Body of pancreas (tissue), 4 donors: ENCODE results near the gene FIG4. TPM values are rescaled to one million over a fixed set of nuclear protein-coding genes. Genes with fewer than 3 reads are reported as not detected.
"Not testable (repeated sequence)": the region's sequence is repeated elsewhere in the genome, so short reads cannot be mapped to it uniquely, and the experiment has no call there.

ENCODE experiments used
- ATAC-seq: fragments of 150-250 bp; one replicate; pipeline ENCODE4 v1.9.1; 2016
- DNase-seq, 4 donors: peaks; one replicate each; pipeline ENCODE4 v3.0.0-alpha.2; 2019
- H3K27ac ChIP-seq, 4 donors: fragments of 200-600 bp; sonication (generic); 1 replicate in 3 of 4; 2 replicates in 1 of 4; pipeline versions ENCODE4 v1.5.1 to v1.6.1; 2016 to 2019; ENCODE audit warnings: mild to moderate bottlenecking in 1 of 4, mixed read lengths in 1 of 4, moderate library complexity in 1 of 4
- H3K27me3 ChIP-seq, 2 donors: fragments of 200-600 bp; sonication (generic); one replicate each; pipeline ENCODE4 v1.6.0; 2016; ENCODE audit warnings: mild to moderate bottlenecking in 1 of 2
- H3K36me3 ChIP-seq, 2 donors: fragments of 200-600 bp; sonication (generic); replicated peaks in 1 of 2; 2 replicates each; pipeline ENCODE4 v1.5.1; 2016; ENCODE audit warnings: low read depth in 2 of 2; ENCODE audit not compliant: insufficient read depth in 1 of 2
- H3K4me1 ChIP-seq: fragments of 200-600 bp; sonication (generic); one replicate; pipeline ENCODE4 v1.6.0; 2016
- H3K4me3 ChIP-seq, 2 donors: fragments of 200-600 bp; sonication (generic); 1 replicate in 1 of 2; 2 replicates in 1 of 2; pipeline ENCODE4 v1.5.1; 2016 to 2019
- H3K9me3 ChIP-seq, 3 donors: fragments of 200-600 bp; sonication (generic); 1 replicate in 2 of 3; 2 replicates in 1 of 3; pipeline ENCODE4 v1.5.1; 2016
- POLR2A ChIP-seq, 3 donors: fragments of 450-650 bp; IDR thresholded peaks; one replicate each; pipeline ENCODE4 v1.6.1; 2016; ENCODE audit warnings: antibody characterized with exemption in 3 of 3, mild to moderate bottlenecking in 2 of 3
- WGBS, 2 donors: methylation state at CpG; one replicate each; pipeline ENCODE4 v1.1.5; 2017; 5-methylcytosine and 5-hydroxymethylcytosine counted together
- intact Hi-C: fragments of 100-400 bp; cut with DNase I; formaldehyde crosslinking; loops from one replicate; pipeline ENCODE4 v1.15.1; 2023
- total RNA-seq, 2 donors: library from RNA; depleted of rRNA; stranded (reverse); fragments of >200 nt; gene quantifications; one replicate each; pipeline ENCODE4 v1.1.0, GENCODE V29; 2016
- TF ChIP-seq, protein P1 (sequence below), 7 experiments: fragments of 450-650 bp in 4 of 7; fragments of 200-600 bp in 3 of 7; sonication (generic) in 3 of 7; IDR thresholded peaks; one replicate each; pipeline ENCODE4 v1.5.1; 2016 to 2019; ENCODE audit warnings: antibody characterized with exemption in 7 of 7

The FIG4 gene
- total RNA-seq, 2 donors from 2014 or later = 9.3 to 24.7 TPM

DNA sequence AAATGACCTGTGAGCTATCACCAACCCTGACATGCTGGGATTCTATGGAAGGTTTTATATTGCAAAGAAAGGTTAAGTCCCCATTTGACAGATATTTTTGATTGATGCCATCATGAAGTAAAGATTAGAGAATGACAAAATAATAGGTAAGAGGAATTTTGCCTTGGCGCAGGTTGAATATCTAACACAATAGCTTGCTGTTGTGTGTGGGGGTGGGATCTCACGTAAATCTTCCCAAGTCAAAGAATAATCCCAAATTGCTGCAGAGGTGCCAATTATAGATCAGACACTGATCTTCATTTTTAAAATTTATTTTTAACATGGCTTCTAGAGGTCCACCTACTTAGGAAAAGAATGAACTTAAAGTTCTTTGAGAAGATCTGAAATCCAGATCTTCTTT, 135.5 kb downstream of the FIG4 start:
- WGBS, 2 donors = 85 to 100% methylated on average over 2 of the region's 2 CpGs
- no peaks in the 10 kb centered on the region for H3K27me3 ChIP-seq
- H3K9me3 ChIP-seq = no peaks in the 10 kb centered on the region
- H3K4me1 ChIP-seq = no peaks in the 10 kb centered on the region
- no peak overlapping the region for H3K27ac ChIP-seq
- no peak overlapping the region for H3K4me3 ChIP-seq
- no peak for TF ChIP-seq POLR2A (IDR thresholded peaks at IDR 0.05)
- TF ChIP-seq, protein P1, sequence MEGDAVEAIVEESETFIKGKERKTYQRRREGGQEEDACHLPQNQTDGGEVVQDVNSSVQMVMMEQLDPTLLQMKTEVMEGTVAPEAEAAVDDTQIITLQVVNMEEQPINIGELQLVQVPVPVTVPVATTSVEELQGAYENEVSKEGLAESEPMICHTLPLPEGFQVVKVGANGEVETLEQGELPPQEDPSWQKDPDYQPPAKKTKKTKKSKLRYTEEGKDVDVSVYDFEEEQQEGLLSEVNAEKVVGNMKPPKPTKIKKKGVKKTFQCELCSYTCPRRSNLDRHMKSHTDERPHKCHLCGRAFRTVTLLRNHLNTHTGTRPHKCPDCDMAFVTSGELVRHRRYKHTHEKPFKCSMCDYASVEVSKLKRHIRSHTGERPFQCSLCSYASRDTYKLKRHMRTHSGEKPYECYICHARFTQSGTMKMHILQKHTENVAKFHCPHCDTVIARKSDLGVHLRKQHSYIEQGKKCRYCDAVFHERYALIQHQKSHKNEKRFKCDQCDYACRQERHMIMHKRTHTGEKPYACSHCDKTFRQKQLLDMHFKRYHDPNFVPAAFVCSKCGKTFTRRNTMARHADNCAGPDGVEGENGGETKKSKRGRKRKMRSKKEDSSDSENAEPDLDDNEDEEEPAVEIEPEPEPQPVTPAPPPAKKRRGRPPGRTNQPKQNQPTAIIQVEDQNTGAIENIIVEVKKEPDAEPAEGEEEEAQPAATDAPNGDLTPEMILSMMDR (IDR thresholded peaks at IDR 0.05) = no peak
- intact Hi-C loops = no loop called here
- no peak for DNase-seq
- H3K36me3 ChIP-seq = no peaks in the 10 kb centered on the region
- no peak for ATAC-seq

DNA sequence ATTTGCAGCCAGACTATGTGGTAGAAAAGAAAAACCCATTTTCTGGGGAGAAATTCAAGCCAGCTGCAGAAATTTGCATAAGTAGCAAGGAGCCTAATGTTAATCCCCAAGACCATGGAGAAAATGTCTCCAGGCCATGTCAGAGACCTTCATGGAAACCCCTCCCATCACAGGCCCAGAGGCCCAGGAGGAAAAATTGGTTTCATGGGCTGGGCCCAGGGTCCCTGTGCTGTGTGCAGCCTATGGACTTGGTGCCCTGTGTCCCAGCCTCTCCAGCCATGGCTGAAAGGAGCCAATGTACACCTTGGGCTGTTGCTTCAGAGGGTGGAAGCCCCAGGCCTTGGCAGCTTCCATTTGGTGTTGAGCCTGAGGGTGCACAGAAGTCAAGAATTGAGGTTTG, 140.3 kb downstream of the FIG4 start:
- H3K27ac ChIP-seq, H3K9me3 ChIP-seq, H3K27me3 ChIP-seq, intact Hi-C loops, H3K4me1 ChIP-seq, H3K36me3 ChIP-seq, H3K4me3 ChIP-seq, ATAC-seq, DNase-seq: not testable (repeated sequence)

GRCh38 chr6:109834131-109834530, 143.0 kb downstream of the FIG4 start:
- DNase-seq = no peak
- intact Hi-C loops = no loop called here
- H3K4me3 ChIP-seq = no peak overlapping the region
- TF ChIP-seq, protein P1 (IDR thresholded peaks at IDR 0.05) = no peak
- no peak for TF ChIP-seq POLR2A (IDR thresholded peaks at IDR 0.05)
- H3K9me3 ChIP-seq = no peaks in the 10 kb centered on the region
- no peaks in the 10 kb centered on the region for H3K4me1 ChIP-seq
- WGBS, 2 donors = 43 to 62% methylated on average over 3 of the region's 3 CpGs
- H3K36me3 ChIP-seq = no peaks in the 10 kb centered on the region
- H3K27ac ChIP-seq = no peak overlapping the region
- no peak for ATAC-seq
- H3K27me3 ChIP-seq = no peaks in the 10 kb centered on the region

GRCh38 chr6:109834595-109835437, 143.7 kb downstream of the FIG4 start:
- intact Hi-C loops = no loop called here
- peak in 2 of 4 donors; percentile 19 to 37 for DNase-seq

DNA sequence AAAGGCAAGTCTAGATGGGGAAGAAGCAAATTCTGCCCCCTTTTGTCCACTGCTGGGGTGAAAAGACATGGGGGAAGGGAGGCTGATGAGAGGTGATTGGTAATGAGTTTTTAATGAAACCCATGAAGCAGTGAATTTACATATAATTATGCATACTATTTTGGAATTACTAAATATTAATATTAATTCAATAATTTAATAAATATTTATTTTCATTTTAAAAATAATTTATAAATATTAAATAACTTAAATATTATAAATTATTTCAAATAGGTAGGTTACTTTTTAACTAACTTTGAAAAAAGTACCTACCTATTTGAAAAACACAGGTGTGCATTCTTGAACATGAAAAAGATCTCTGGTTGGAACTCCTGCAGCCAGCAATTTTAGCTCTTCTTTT, 148.9 kb downstream of the FIG4 start:
- no peak overlapping the region for H3K27ac ChIP-seq
- no peak overlapping the region for H3K4me3 ChIP-seq
- DNase-seq = no peak
- TF ChIP-seq, protein P1 (IDR thresholded peaks at IDR 0.05) = no peak
- no peak for TF ChIP-seq POLR2A (IDR thresholded peaks at IDR 0.05)
- H3K36me3 ChIP-seq = no peaks in the 10 kb centered on the region
- H3K4me1 ChIP-seq = no peaks in the 10 kb centered on the region
- intact Hi-C loops = no loop called here
- no peaks in the 10 kb centered on the region for H3K9me3 ChIP-seq
- no peaks in the 10 kb centered on the region for H3K27me3 ChIP-seq
- no peak for ATAC-seq

More at GRCh38 chr6:109834595-109835437, 143.7 kb downstream of the FIG4 start:
- Histone ChIP-seq H3K27ac (no peak overlapping the region), H3K27me3 (no peaks in the 10 kb centered on the region), H3K9me3 (no peaks in the 10 kb centered on the region), H3K36me3 (no peaks in the 10 kb centered on the region), H3K4me1 (no peaks in the 10 kb centered on the region), H3K4me3 (no peak overlapping the region)
- TF ChIP-seq POLR2A (IDR thresholded peaks at IDR 0.05) = no peak
- TF ChIP-seq, protein P1 (IDR thresholded peaks at IDR 0.05) = no peak
- ATAC-seq = no peak
- WGBS, 2 donors = 84 to 89% methylated on average over 7 of the region's 7 CpGs
